ENCODE data around the gene MYCT1. TPM values are rescaled to one million over a fixed set of nuclear protein-coding genes. Genes with fewer than 3 reads are reported as not detected.

MYCT1 gene, protein sequence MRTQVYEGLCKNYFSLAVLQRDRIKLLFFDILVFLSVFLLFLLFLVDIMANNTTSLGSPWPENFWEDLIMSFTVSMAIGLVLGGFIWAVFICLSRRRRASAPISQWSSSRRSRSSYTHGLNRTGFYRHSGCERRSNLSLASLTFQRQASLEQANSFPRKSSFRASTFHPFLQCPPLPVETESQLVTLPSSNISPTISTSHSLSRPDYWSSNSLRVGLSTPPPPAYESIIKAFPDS
- total RNA-seq = 4.4 TPM

GRCh38 chr6:152697634-152698033 is at the start of gene MYCT1:
MYCT1 (plus strand) TSS chr6:152697897; CDS start chr6:152697903, 6 bp downstream.

GRCh38 chr6:152750694-152751093 is 53.0 kb downstream of the MYCT1 start, which contains the start of gene VIP:
VIP (plus strand) TSS chr6:152750797; CDS start chr6:152752178, 1,381 bp downstream.

Other genes with a start within 250 kb of the MYCT1 start
- 190 TPM for gene SYNE1, start 60.5 kb upstream of the MYCT1 start, total RNA-seq
- 3.0 TPM for gene VIP, start 52.9 kb downstream of the MYCT1 start, total RNA-seq